Hypothalamus (tissue), 51 donors: ENCODE results near the gene ARFIP1.
A peak's percentile ranks its signal among the peaks of the same experiment; 100 is the strongest.
"Not testable (repeated sequence)": the region's sequence is repeated elsewhere in the genome, so short reads cannot be mapped to it uniquely, and the experiment has no call there.

ENCODE experiments used
- DNase-seq, 51 donors: peaks; one replicate each; lab custom pipeline; 2025; lab: John Stamatoyannopoulos, UW

ARFIP1 gene

DNA sequence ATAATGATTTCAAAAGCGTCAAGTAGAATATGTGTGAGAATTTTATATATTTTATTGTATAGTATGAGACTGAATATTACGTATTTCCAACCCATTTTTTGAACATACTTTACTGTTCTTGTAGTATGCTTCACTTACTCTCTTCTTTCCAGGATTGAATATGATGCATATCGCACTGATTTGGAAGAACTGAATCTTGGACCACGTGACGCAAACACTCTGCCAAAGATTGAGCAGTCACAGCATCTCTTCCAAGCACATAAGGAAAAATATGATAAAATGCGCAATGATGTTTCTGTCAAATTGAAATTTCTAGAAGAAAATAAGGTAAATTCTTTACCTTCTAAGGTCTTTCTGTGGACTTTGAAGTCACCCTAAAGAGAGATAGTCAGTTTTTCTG is 108.2 kb downstream of the ARFIP1 start:
- no peak for DNase-seq

DNA sequence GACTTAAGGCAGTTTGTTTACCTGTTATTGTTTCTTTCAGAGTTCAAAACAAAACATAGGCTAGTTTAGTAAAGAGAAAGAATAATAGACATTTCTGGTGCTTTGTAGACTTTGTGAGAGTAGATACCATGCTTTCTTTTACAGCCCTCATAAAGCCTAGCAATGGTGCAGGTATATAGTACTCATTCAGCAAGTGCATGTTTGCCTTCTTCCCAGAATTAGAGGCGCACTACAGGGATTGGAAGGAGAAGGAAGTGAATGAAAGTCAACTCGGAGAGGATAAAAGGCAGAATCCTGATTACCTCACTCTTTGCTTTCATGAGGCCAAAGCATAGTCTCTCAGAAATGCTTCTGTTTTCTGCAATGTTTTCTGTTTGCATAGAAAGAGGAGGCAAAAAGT is 113.2 kb downstream of the ARFIP1 start:
- DNase-seq = no peak

DNA sequence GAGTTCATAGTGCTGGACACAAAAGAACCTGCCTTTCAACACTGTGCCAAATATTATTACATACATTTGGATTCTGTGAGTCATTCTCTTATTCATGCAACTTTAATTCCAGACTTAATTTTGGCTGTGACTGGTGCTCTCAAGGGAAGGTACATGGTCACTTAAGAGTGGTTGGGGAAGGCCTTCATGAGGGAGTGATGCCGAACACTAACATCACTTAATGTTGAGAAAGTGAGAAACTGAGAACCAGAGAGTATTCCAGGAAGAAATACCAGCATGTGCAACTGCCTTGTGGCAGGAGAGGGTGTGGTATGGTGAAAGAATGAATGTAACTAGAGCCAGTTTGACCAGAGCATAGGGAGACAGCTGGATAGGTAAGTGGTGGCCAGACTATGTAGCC is 114.9 kb downstream of the ARFIP1 start:
- no peak for DNase-seq

DNA sequence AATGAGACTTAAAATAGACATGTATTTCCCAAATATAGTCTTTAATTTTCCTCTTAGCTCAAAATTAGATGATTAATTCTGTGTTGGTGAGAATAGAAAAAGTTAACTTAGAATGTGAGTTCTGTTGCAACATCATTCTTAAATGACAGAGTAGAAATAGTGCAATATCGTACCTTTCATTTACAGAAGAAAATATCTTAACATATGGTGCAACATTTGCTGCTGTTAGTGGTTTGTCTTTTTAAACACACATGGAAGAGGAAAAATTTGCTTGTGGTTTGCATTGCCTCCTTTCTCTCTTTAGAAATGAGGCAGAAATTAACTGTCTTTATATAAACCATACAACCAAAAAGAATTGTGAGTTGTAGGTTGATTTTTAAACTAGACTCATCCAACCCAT is 117.1 kb downstream of the ARFIP1 start:
- no peak for DNase-seq

DNA sequence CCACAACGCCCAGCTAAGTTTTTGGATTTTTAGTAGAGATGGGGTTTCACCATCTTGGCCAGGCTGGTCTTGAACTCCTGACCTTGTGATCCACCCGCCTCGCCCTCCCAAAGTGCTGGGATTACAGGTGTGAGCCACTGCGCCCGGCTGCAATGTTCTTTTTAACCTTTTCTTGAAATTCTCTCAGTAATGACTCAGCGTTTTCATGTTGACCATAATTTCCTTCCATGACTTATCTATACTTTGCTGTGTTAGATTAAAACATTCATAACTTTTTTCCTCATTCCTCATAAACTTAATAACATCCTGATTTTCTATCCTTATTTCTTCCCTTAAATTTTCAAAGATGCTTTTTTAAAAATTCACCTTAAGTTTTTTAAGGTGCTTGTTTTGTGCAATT is 118.4 kb downstream of the ARFIP1 start:
- DNase-seq = not testable (repeated sequence)

DNA sequence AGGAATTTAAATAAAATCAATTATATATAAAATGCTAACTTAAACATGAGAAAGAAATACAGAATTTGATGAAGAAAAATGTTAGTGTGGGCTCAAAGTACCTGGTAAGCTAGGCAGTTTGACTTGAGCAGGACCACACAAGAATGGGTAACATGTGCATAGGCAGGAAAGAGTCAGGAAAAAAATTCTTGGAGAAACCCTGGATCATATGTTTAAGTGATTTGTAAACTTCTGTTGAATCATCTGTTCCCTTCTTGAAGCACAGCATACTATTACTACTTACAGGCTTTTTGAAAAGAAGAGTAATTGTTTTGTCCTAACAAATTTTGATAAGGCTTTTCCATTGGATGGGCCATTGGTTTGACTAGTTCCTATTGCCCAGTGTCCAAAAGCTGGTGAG is 118.9 kb downstream of the ARFIP1 start:
- DNase-seq = no peak

DNA sequence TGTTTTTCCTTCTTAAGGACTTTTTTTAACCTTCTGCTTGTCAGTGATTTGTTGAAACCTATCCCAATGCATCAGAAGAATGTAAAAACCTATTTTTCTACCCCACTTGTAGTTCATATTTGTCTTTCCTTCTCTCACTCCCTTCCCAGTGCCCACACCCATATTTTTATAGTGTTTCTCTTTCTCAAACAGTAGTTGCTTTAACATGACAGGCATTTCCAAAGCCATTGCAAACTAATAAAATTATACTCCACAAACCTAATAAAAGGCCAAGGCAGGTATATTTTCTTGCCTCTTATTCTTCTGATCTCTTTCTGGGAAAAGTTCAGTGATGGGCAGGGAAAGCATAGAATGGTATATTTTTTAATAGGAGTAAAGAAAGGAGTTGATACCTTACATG is 120.6 kb downstream of the ARFIP1 start:
- DNase-seq = no peak

DNA sequence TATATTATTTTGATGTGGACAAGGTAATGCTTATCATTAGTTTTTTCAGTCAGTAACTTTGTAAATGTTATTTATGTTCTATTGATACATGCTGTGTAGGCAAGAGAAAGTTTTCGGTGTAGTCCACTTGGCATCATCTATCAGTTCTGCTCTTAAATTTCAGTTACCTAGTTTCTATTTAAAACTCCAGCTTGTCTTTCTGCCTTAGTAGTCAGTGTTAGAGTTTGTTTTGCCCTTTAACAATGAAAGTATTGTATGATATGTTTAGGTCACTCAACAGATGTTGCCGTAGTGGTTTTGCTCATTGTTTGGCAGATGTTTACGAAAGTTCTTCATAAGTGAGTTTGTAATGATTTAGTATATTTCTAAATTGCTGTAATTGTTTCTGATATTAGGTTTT is 121.5 kb downstream of the ARFIP1 start:
- DNase-seq = no peak

DNA sequence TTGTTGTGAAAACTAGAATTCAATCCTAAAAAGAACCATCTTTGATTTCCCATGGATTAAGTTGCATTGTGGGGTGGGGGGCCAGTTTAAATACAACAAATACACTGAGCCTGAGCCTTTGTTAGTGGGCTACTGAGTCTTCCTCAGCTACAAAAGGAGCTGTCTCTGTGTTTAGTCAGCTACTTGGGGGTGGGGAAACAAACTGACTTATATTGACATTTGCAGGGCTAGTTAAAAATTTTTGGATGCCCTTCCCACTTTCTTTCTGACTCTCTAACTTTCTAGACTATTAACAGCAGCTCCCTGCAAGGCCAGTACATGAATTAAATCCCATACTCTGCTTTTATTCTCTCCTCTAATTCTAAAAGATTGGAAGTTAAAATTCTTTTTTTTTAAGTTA is 123.9 kb downstream of the ARFIP1 start:
- DNase-seq = no peak

DNA sequence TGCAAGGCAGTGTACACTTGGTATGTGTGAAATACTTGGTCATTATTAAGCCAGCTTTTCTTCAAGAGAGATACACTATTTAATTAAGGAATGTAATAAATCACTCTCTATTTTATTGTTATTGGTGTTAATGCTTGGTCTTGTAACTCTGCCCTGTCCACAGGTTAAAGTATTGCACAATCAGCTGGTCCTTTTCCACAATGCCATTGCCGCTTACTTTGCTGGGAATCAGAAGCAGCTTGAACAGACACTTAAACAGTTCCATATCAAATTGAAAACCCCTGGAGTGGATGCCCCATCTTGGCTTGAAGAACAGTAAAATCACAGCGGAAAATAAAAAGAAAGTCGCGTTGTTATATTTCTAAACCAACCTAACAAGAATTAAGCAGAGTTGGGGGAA is 130.1 kb downstream of the ARFIP1 start:
- DNase-seq = no peak

DNA sequence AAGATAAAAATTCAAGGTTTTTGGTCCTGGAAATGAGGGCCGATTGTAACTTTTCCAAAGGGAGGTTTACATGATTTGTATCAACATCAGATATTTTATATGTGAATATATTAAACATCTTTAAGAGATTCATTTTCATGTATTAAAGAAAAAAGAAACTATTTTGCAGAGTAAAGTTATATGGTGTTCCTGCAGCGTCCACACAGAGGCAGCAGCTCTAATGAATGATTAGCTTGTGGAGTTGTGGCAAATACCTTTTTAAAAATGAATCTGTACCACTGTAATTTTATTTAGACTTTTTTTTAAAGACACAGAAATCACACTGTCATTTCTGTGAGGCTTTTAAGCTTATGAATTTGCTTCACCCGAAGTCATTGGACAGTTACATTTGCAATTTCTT is 130.8 kb downstream of the ARFIP1 start:
- DNase-seq = no peak

DNA sequence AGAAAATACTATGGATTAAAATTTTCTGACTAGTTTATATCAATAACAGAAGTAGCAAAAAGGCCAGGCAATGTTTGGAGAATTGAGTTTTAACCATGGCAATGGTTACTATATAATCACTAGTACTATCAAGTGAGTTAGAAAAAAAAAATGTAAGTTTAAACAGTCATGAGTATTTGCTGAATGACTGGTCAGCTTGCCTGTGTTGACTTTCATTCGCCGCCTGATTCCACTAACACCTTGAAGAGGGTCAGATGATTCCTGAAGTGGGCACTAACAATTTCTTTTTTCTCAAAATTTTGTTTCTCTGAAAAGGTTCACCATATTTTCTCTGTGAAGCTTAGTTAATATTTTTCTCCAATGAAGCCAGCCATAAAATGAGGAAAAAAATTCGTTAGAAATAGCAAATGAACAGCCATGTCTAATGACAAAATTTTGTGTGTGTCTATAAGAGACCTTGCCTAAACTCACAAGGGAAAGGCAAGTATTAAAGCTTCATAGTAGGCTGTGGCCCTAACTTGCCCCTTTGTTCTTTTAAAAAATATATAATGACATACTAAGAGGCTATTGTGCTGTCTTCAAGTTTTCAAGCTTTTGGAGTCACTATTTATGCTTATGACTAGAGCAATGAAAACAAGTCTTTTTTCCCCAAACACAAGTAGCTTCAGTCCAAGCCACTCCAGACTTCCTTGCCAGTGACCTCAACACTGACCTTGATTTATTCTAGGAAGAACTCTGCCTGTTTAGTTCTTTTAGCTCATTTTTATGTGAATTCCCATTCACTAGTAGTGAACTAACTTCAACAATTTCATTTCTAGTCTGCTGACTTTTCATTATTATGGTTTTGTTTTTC is 138.0 kb downstream of the ARFIP1 start:
- DNase-seq = no peak

DNA sequence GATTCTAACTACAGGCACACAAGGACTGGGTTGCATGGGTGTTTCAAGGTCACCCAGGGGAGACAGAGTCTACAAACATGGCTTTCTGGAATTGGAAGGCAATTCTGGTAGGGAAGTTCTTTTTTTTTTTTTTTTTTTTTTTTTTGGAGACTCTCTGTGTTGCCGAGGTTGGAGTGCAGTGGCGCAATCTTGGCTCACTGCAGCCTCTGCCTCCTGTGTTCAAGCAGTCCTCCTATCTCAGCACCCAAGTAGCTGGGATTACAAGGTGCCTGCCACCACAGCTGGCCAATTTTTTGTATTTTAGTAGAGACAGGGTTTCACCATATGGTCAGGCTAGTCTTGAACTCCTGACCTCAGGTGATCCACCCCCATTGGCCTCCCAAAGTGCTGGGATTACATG is 140.1 kb downstream of the ARFIP1 start:
- no peak for DNase-seq

DNA sequence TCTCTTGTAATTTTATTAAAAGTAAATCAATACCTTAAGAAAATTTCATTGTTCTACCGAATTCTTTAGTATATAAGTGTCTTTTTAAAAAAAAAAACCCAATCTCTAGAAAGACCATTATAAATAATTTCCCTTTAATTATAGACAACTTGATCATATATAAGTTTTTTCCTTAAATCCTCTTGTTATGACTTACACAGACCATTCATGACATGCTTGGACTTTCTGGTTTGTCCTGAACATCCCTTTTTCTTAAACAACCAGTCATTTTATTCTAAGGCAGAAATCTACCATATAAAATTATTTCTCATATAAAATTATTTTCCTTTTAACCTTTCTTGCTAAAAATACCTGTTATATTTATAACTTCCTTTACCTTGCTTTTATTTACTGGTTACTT is 141.0 kb downstream of the ARFIP1 start:
- DNase-seq = no peak

DNA sequence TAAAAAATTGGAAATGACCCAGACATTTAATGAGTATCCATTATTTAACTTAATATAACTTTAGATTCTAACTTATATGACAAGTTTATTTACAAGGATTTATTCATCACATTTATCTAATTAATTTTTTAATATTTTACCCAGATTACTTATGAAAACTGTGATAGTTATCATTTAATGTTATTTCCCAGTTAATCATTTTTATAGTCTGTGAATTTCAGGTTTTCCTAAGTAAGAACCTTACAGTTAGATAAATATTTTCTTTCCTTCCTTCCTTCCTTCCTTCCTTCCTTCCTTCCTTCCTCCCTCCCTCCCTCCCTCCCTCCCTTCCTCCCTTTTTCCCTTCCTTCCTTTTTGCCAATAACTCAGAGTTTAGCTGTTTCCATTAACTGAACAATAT is 141.5 kb downstream of the ARFIP1 start:
- DNase-seq = no peak

DNA sequence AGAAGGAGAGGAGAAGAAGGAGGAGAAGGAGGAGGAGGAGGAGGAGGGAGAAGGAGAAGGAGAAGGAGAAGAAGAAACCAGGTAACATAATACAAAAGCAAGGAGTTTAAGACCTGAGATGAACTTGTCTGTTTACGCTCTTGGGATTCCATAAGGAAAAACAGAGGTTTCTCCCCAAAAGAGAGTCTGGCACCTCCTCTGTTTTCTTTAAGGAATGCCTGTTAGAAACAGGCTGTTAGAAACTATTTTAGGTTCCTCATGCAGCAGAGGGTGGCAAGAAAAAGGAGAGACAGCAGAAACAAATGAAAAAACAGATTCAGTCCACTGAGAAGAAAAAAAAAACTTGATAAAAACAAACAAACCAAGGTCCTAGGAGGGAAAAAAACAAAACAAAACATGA is 146.1 kb downstream of the ARFIP1 start:
- no peak for DNase-seq

DNA sequence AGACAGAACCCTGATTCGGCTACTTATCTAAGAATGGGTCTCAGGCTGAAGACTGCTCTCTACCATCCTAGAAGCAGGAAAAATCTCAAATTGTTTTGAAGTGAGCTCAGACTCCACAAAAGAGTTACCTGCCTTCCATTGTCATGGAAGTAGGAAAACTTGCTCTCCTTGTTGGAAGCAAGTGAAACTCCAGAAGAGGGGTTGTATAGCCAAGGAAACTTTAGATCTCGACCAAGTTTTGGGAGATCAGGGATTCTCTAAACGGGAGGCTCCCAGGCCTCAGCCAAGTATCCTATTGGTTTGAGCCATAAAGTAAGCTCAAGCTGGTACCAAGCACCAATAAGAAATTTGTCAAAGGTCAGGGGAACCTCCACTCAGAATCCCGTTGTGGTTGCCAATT is 147.2 kb downstream of the ARFIP1 start:
- no peak for DNase-seq

DNA sequence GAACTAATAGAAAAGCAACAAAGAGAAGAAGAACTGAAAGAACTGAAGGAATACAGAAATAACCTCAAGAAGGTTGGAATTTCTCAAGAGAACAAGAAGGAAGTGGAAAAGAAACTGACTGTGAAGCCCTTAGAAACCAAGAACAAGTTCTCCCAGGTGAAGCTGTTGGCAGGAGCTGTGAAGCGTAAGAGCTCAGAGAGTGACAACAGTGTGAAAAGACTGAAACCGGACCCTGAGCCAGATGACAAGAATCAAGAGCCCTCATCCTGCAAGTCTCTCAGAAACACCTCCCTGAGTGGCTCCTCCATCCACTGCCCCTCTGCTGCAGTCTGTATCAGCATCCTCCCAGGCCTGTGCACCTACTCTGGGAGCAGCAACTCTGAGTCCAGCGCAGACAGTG is 148.0 kb downstream of the ARFIP1 start:
- DNase-seq = no peak

DNA sequence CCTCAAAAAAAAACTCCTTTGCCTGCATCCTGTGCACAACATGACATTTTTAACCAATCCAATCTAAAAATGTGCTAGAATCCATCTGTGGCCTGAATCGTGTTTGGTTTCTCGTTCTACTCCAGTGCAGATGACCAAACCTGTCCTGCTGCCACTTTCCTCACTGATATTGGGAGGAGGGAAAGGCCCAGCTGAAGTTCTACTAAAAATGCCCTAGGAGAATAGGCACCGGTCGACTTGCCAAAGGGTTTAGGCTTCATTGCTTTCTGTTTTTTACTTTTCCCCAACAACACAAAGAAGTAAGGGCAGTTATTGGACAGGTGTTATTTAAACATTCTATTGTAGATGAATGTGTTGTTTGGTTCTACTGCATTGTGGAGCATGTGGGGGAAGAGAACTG is 148.5 kb downstream of the ARFIP1 start:
- DNase-seq = no peak

DNA sequence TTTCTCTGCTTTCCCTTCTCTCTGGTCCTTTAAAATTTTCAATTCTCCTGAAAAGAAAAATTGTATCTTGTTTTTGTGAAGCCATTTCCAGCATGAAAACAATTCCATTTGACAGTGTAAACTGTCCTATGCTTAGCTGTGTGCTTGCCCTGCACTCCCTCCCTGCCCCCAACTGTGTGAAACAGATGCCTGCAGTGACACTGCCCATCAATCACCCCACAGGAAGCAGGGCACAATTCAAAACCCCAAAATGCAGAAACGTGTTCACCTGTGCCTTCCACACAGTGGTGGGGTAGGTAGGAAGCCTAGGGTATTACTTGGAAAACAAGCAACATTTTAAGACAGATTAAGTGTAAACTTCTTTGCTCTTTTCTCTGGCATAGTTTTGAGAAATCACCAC is 150.1 kb downstream of the ARFIP1 start:
- no peak for DNase-seq

DNA sequence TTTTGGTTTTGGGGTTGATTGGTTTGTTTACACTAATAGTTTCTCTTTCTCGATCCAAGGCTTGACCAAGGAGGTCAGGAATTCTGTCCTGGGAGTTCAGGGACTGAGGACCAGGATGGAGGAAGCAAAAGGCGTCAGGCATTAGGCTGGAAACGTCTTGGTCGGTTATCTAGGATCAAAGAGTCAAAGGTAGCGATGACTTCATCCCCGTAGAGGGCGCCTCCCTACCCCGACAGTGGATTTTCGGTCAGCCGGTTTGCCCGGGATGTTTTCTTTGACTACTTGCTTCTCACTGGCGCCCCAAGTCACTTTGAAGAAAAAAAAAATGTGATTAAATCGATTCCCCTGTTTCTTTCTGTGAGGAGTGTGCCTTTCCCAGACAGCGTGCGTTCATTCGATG is 155.4 kb downstream of the ARFIP1 start:
- DNase-seq = no peak

DNA sequence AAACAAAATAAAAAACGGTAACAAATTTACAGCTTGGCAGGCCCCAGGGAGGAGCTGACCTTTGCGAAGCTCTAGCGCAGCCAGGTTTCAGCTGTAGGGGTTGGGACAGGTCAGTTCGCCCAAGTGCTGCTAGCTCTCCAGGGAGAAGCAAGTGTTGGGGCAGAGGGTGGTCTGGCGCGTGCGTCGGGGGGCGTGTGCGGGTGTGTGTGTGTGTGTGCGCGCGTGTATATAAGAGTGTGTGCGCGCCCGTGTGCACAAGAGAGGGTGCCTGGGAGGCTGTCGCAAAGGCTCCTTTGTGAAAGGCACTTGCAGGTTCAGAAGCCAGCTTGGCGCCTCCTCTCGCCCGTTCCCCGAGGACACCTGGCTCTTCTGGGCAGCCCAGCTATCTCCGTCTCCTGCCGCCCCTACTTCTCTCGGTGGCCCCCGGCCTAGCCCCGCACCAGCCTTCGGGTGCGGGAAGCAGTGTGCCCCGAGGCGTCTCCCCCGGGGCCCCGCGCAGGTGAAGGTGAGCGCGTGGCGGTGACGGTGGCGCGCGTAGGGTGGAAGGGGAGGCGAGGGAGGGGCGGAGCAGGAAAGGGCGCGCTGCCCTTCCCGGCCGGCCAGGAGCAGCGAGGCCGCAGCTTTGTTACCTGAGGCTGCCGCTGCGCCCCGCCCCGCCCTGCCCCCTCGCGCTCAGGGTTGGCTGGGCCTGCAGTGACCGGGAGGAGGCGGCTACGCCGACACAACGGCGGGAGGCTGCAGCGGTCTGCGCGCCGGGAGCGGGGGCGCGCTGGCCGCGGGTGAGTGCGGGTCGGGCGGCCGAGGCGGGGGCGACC is 156.1 kb downstream of the ARFIP1 start, which contains the start of gene FHDC1:
FHDC1 (plus strand) TSS at position 693 of the 815 bp plus-strand sequence. CDS start 6,735 bp downstream, outside the sequence.
- peak in 13 of 51 donors; percentile 3 to 40 (median 18) for DNase-seq
